GM23248 (cell line): ENCODE measurements around the gene MAN1A1.

ENCODE experiments used
- EZH2 ChIP-seq: fragments of 200-600 bp; sonication (generic); IDR thresholded peaks from 2 replicates; pipeline ENCODE4 v1.6.1; 2018; ENCODE audit warnings: antibody characterized with exemption, mild to moderate bottlenecking; ENCODE audit not compliant: insufficient read depth, poor library complexity, severe bottlenecking
- EZH2phosphoT487 ChIP-seq: fragments of 200-600 bp; sonication (generic); IDR thresholded peaks from 2 replicates; pipeline ENCODE4 v1.6.1; 2018; ENCODE audit warnings: antibody characterized with exemption, moderate library complexity, mild to moderate bottlenecking, low read depth; ENCODE audit not compliant: insufficient read depth

GRCh38 chr6:119250036-119250435 lies 99.5 kb downstream of the MAN1A1 start:
- TF ChIP-seq EZH2 (no peak), EZH2phosphoT487 (no peak)
